HEK293 (cell line): Measurements from ENCODE around the gene BCDIN3D.

Experiments
- BCL11A ChIP-seq: fragments of 450-650 bp; formaldehyde crosslinking; IDR thresholded peaks from 2 replicates; pipeline ENCODE4 v1.5.1; 2016; ENCODE audit warnings: low read depth, missing biosample characterization, missing genetic modification characterization
- CTCF ChIP-seq: fragments of 450-650 bp; formaldehyde crosslinking; IDR thresholded peaks from 2 replicates; pipeline ENCODE4 v1.5.1; 2016; ENCODE audit warnings: missing biosample characterization, missing genetic modification characterization
- YY1 ChIP-seq: fragments of 450-650 bp; formaldehyde crosslinking; IDR thresholded peaks from 2 replicates; pipeline ENCODE4 v1.5.1; 2018; ENCODE audit warnings: missing biosample characterization, missing genetic modification characterization
- ZNF138 ChIP-seq: fragments of 450-650 bp; formaldehyde crosslinking; IDR thresholded peaks from 2 replicates; pipeline ENCODE4 v1.5.1; 2016; ENCODE audit warnings: missing biosample characterization, missing genetic modification characterization, borderline replicate concordance
- ZNF202 ChIP-seq: fragments of 450-650 bp; formaldehyde crosslinking; IDR thresholded peaks from 2 replicates; pipeline ENCODE4 v1.5.1; 2016; ENCODE audit warnings: missing biosample characterization, missing genetic modification characterization, borderline replicate concordance
- ZNF292 ChIP-seq: fragments of 450-650 bp; formaldehyde crosslinking; IDR thresholded peaks from 2 replicates; pipeline ENCODE4 v1.5.1; 2016; ENCODE audit warnings: low read depth, missing biosample characterization, missing genetic modification characterization, borderline replicate concordance
- ZNF311 ChIP-seq: fragments of 450-650 bp; formaldehyde crosslinking; IDR thresholded peaks from 2 replicates; pipeline ENCODE4 v1.5.1; 2017; ENCODE audit warnings: missing biosample characterization, missing genetic modification characterization, borderline replicate concordance
- ZNF426 ChIP-seq: fragments of 450-650 bp; formaldehyde crosslinking; IDR thresholded peaks from 2 replicates; pipeline ENCODE4 v1.5.1; 2017; ENCODE audit warnings: missing biosample characterization, missing genetic modification characterization, mild to moderate bottlenecking, inconsistent platforms, moderate library complexity
- ZNF670 ChIP-seq: fragments of 450-650 bp; formaldehyde crosslinking; IDR thresholded peaks from 2 replicates; pipeline ENCODE4 v1.5.1; 2016; ENCODE audit warnings: missing biosample characterization, missing genetic modification characterization, low read depth

GRCh38 chr12:49875115-49875720, 32.3 kb upstream of the BCDIN3D start:
- TF ChIP-seq ZNF426 (tag by site-specific recombination): no peak
- TF ChIP-seq ZNF202 (tag by site-specific recombination): no peak
- no peak for TF ChIP-seq YY1 (tag by site-specific recombination)
- TF ChIP-seq ZNF670 (tag by site-specific recombination): no peak
- no peak for TF ChIP-seq ZNF311 (tag by site-specific recombination)
- TF ChIP-seq CTCF (tag by site-specific recombination): no peak
- no peak for TF ChIP-seq ZNF138 (tag by site-specific recombination)
- no peak for TF ChIP-seq ZNF292 (tag by site-specific recombination)
- TF ChIP-seq BCL11A: no peak
